HepG2 (cell line): ENCODE results near the gene SLC22A7. TPM values are rescaled to one million over a fixed set of nuclear protein-coding genes. Genes with fewer than 3 reads are reported as not detected.

Source experiments
- CBX5 ChIP-seq: sonication (generic); formaldehyde crosslinking; IDR thresholded peaks from 2 replicates; pipeline ENCODE4 v1.4.0; 2020; ENCODE audit warnings: missing genetic modification reagents, borderline replicate concordance
- CC2D1A ChIP-seq: sonication (generic); formaldehyde crosslinking; IDR thresholded peaks from 2 replicates; pipeline ENCODE4 v1.8.1; 2023; ENCODE audit warnings: mild to moderate bottlenecking, missing genetic modification reagents
- CEBPB ChIP-seq: IDR thresholded peaks from 2 replicates; pipeline ENCODE4 v1.6.1; 2011; ENCODE audit warnings: low read depth, low read length, improper control_type of control experiment, borderline replicate concordance
- CEBPG ChIP-seq: IDR thresholded peaks from 2 replicates; pipeline ENCODE4 v1.6.1; 2016
- CTCF ChIP-seq: sonication (generic); formaldehyde crosslinking; IDR thresholded peaks from 2 replicates; pipeline ENCODE4 v1.5.0; 2020; ENCODE audit warnings: mild to moderate bottlenecking, missing genetic modification reagents, moderate library complexity
- ELF1 ChIP-seq: sonication (generic); formaldehyde crosslinking; IDR thresholded peaks from 2 replicates; pipeline ENCODE4 v1.4.0; 2020; ENCODE audit warnings: missing genetic modification reagents
- FOXA1 ChIP-seq, 2 experiments: fragments of 450-650 bp in 1 of 2; sonication (generic) in 1 of 2; formaldehyde crosslinking in 1 of 2; IDR thresholded peaks; 2 replicates each; pipeline versions ENCODE4 v1.4.0 to v1.6.1; 2016 to 2020; ENCODE audit warnings: missing genetic modification reagents in 1 of 2
- FOXP1 ChIP-seq, 2 experiments: fragments of 450-650 bp in 1 of 2; IDR thresholded peaks; 2 replicates each; pipeline ENCODE4 v1.6.1; 2017 to 2018; ENCODE audit warnings: antibody characterized with exemption in 1 of 2
- HBP1 ChIP-seq: IDR thresholded peaks from 2 replicates; pipeline ENCODE4 v1.6.1; 2016; ENCODE audit warnings: low read depth, control low read depth
- HDAC1 ChIP-seq: sonication (generic); formaldehyde crosslinking; IDR thresholded peaks from 2 replicates; pipeline ENCODE4 v1.5.1; 2020; ENCODE audit warnings: mild to moderate bottlenecking, missing genetic modification reagents
- ISL2 ChIP-seq: sonication (generic); formaldehyde crosslinking; IDR thresholded peaks from 2 replicates; pipeline ENCODE4 v1.5.0; 2020; ENCODE audit warnings: missing genetic modification reagents
- JDP2 ChIP-seq: sonication (generic); formaldehyde crosslinking; IDR thresholded peaks from 2 replicates; pipeline ENCODE4 v1.8.1; 2022; ENCODE audit warnings: missing genetic modification reagents, borderline replicate concordance
- KDM1A ChIP-seq: IDR thresholded peaks from 2 replicates; pipeline ENCODE4 v1.6.1; 2016; ENCODE audit warnings: missing compliant biosample characterization
- MED1 ChIP-seq: sonication (generic); formaldehyde crosslinking; IDR thresholded peaks from 2 replicates; pipeline ENCODE4 v1.4.0; 2020; ENCODE audit warnings: missing genetic modification reagents
- NFE2L2 ChIP-seq: fragments of 150-350 bp; IDR thresholded peaks from 2 replicates; pipeline ENCODE4 v1.6.1; 2014; ENCODE audit warnings: low read length
- PTBP1 ChIP-seq: fragments of 200-400 bp; formaldehyde crosslinking; IDR thresholded peaks from 2 replicates; pipeline ENCODE4 v1.6.1; 2018; ENCODE audit warnings: low read length, low read depth; ENCODE audit not compliant: poor library complexity, severe bottlenecking
- RARA ChIP-seq: IDR thresholded peaks from 2 replicates; pipeline ENCODE4 v1.6.1; 2016; ENCODE audit warnings: missing genetic modification reagents, missing compliant biosample characterization
- SRSF1 ChIP-seq: fragments of 200-400 bp; formaldehyde crosslinking; optimal IDR thresholded peaks from 2 replicates; pipeline ENCODE3; 2017; ENCODE audit warnings: mild to moderate bottlenecking, low read depth, low read length, moderate library complexity
- STAG1 ChIP-seq: sonication (generic); formaldehyde crosslinking; IDR thresholded peaks from 2 replicates; pipeline ENCODE4 v1.4.0; 2020; ENCODE audit warnings: missing genetic modification reagents
- TEAD3 ChIP-seq: optimal IDR thresholded peaks from 2 replicates; pipeline ENCODE3; 2016; ENCODE audit warnings: borderline replicate concordance
- ZFP91 ChIP-seq: sonication (generic); formaldehyde crosslinking; IDR thresholded peaks from 2 replicates; pipeline ENCODE4 v1.9.0; 2022; ENCODE audit warnings: missing genetic modification reagents, mild to moderate bottlenecking, borderline replicate concordance
- ZNF292 ChIP-seq: sonication (generic); formaldehyde crosslinking; IDR thresholded peaks from 2 replicates; pipeline ENCODE4 v1.8.1; 2022; ENCODE audit warnings: mild to moderate bottlenecking, low read depth, missing genetic modification reagents, borderline replicate concordance
- ZNF337 ChIP-seq: sonication (generic); formaldehyde crosslinking; IDR thresholded peaks from 2 replicates; pipeline ENCODE4 v1.5.1; 2020; ENCODE audit warnings: missing genetic modification reagents, low read depth, mild to moderate bottlenecking, borderline replicate concordance
- ZNF354B ChIP-seq: sonication (generic); formaldehyde crosslinking; IDR thresholded peaks from 2 replicates; pipeline ENCODE4 v1.8.0; 2022; ENCODE audit warnings: mild to moderate bottlenecking, missing genetic modification reagents
- ZNF549 ChIP-seq: sonication (generic); formaldehyde crosslinking; IDR thresholded peaks from 2 replicates; pipeline ENCODE4 v1.5.0; 2020; ENCODE audit warnings: missing genetic modification reagents
- ZUFSP ChIP-seq: sonication (generic); formaldehyde crosslinking; IDR thresholded peaks from 2 replicates; pipeline ENCODE4 v1.9.0; 2021; ENCODE audit warnings: missing genetic modification reagents, mild to moderate bottlenecking, borderline replicate concordance
- polyA plus RNA-seq, 8 experiments: library from polyadenylated mRNA; depleted of rRNA in 3 of 8; stranded (reverse) in 7 of 8; unstranded in 1 of 8; fragments of >200 nt; fragmentation: Illumina TruSeq in 4 of 8; extraction: Trizol in 4 of 8; gene quantifications; 2 replicates each; pipeline versions ENCODE4 v1.2.1 to v1.2.3, GENCODE V29; 2011 to 2016; ENCODE audit warnings: low read depth in 4 of 8, missing spikeins in 1 of 8, mixed read lengths in 1 of 8; ENCODE audit not compliant: insufficient read depth in 1 of 8
- total RNA-seq, 5 experiments: library from RNA; depleted of rRNA; stranded (reverse); fragments of >200 nt; fragmentation: Illumina TruSeq; extraction: Trizol; gene quantifications; 2 replicates each; pipeline ENCODE4 v1.2.3, GENCODE V29; 2016; ENCODE audit warnings: low read depth in 1 of 5

Gene SLC22A7
- total and polyA plus RNA-seq, 2 of the 13 experiments (the other 11 are each of a cell fraction or from before 2014, with no cell fraction given), result 5.3 to 22.6 TPM

GRCh38 chr6:43265564-43265963, 32.5 kb upstream of the SLC22A7 start (continued):
- no peak; the same call in 1 of the 2 replicates for TF ChIP-seq ZFP91 (CRISPR knock-in tag)
- no peak for TF ChIP-seq FOXA1 (IDR thresholded peaks at IDR 0.05)
- TF ChIP-seq FOXA1 (CRISPR knock-in tag; IDR thresholded peaks at IDR 0.05), result peak; percentile 49
- peak; percentile 90 for TF ChIP-seq CEBPG (CRISPR knock-in tag)
- no peak for TF ChIP-seq SRSF1
- TF ChIP-seq JDP2, result no peak
- TF ChIP-seq ISL2 (CRISPR knock-in tag), result no peak
- TF ChIP-seq ZUFSP (CRISPR knock-in tag), result no peak
- peak; percentile 61; the same call in 1 of the 2 replicates for TF ChIP-seq MED1 (CRISPR knock-in tag)
- peak; percentile 26; the same call in 1 of the 2 replicates for TF ChIP-seq NFE2L2
- peak; percentile 72 for TF ChIP-seq CTCF (CRISPR knock-in tag)
- TF ChIP-seq KDM1A, result peak; percentile 32; the same call in 1 of the 2 replicates
- no peak for TF ChIP-seq ZNF549 (CRISPR knock-in tag)
- 0 out of 2 replicates have a peak, but pooled peaks have one; percentile 23 for TF ChIP-seq HBP1
- no peak for TF ChIP-seq FOXP1 (IDR thresholded peaks at IDR 0.05)
- peak; percentile 40; the same call in 1 of the 2 replicates for TF ChIP-seq FOXP1 (CRISPR knock-in tag; IDR thresholded peaks at IDR 0.05)
- TF ChIP-seq CEBPB, result peak; percentile 93
- TF ChIP-seq ZNF354B, result no peak
- peak; percentile 25 for TF ChIP-seq ELF1 (CRISPR knock-in tag)
- TF ChIP-seq ZNF337 (CRISPR knock-in tag), result 0 out of 2 replicates have a peak, but pooled peaks have one; percentile 51
- TF ChIP-seq CBX5 (CRISPR knock-in tag), result 0 out of 2 replicates have a peak, but pooled peaks have one; percentile 45
- TF ChIP-seq STAG1, result peak; percentile 78
- no peak for TF ChIP-seq PTBP1
- no peak for TF ChIP-seq CC2D1A (CRISPR knock-in tag)
- peak; percentile 62 for TF ChIP-seq TEAD3 (CRISPR knock-in tag)
- TF ChIP-seq RARA (CRISPR knock-in tag), result peak; percentile 69
- no peak for TF ChIP-seq ZNF292 (CRISPR knock-in tag)
- TF ChIP-seq HDAC1, result peak; percentile 64; the same call in 1 of the 2 replicates
